Measurements from ENCODE around the gene OTOS.

DNA sequence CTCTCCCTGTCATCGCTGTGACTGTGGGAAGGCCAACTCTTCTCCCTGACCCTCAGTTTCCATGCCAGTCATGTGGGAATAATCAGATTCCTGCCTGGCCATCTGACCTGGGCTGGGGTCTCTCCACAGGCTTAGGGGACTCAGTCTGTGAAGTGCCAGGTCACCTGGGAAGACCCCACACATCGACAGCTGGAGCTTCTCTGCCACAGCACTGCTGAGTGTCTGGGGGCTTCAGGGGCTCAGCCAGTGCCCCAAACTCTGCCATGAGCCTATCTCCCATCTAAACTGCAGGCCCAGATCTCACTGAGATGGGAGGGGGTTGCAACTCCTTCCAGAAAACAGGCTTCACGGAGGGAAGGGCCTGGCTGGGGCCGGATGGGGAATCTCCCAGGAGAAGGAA is 42.0 kb upstream of the OTOS start:
- TF ChIP-seq, protein P1, sequence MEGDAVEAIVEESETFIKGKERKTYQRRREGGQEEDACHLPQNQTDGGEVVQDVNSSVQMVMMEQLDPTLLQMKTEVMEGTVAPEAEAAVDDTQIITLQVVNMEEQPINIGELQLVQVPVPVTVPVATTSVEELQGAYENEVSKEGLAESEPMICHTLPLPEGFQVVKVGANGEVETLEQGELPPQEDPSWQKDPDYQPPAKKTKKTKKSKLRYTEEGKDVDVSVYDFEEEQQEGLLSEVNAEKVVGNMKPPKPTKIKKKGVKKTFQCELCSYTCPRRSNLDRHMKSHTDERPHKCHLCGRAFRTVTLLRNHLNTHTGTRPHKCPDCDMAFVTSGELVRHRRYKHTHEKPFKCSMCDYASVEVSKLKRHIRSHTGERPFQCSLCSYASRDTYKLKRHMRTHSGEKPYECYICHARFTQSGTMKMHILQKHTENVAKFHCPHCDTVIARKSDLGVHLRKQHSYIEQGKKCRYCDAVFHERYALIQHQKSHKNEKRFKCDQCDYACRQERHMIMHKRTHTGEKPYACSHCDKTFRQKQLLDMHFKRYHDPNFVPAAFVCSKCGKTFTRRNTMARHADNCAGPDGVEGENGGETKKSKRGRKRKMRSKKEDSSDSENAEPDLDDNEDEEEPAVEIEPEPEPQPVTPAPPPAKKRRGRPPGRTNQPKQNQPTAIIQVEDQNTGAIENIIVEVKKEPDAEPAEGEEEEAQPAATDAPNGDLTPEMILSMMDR (IDR thresholded peaks at IDR 0.05), result no peak
- TF ChIP-seq TCF7L2 (IDR thresholded peaks at IDR 0.05; ENCODE audit: low read depth, low read length), result no peak
